ENCODE data around the gene HNRNPR.

Gene HNRNPR

GRCh38 chr1:23367791-23368561 lies 23.9 kb upstream of the HNRNPR start:
- TF ChIP-seq, protein P1, sequence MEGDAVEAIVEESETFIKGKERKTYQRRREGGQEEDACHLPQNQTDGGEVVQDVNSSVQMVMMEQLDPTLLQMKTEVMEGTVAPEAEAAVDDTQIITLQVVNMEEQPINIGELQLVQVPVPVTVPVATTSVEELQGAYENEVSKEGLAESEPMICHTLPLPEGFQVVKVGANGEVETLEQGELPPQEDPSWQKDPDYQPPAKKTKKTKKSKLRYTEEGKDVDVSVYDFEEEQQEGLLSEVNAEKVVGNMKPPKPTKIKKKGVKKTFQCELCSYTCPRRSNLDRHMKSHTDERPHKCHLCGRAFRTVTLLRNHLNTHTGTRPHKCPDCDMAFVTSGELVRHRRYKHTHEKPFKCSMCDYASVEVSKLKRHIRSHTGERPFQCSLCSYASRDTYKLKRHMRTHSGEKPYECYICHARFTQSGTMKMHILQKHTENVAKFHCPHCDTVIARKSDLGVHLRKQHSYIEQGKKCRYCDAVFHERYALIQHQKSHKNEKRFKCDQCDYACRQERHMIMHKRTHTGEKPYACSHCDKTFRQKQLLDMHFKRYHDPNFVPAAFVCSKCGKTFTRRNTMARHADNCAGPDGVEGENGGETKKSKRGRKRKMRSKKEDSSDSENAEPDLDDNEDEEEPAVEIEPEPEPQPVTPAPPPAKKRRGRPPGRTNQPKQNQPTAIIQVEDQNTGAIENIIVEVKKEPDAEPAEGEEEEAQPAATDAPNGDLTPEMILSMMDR (IDR thresholded peaks at IDR 0.05; ENCODE audit: low read depth, low read length, missing control alignments) = no peak
- in situ Hi-C loops (cut with HindIII; ENCODE audit: low sequenced_read_pairs) = no loop called here
- DNase-seq (ENCODE audit: low read depth) = peak; percentile 96

GRCh38 chr1:23367451-23367790 lies 23.3 kb upstream of the HNRNPR start:
- in situ Hi-C loops (cut with HindIII; ENCODE audit: low sequenced_read_pairs) = no loop called here
- TF ChIP-seq, protein P1 (IDR thresholded peaks at IDR 0.05; ENCODE audit: low read depth, low read length, missing control alignments) = no peak
- no peak for DNase-seq (ENCODE audit: low read depth)
- H3K4me3 ChIP-seq (ENCODE audit: low read depth, low read length) = peak overlapping the region; percentile 87

More at GRCh38 chr1:23367791-23368561, 23.9 kb upstream of the HNRNPR start:
- H3K4me3 ChIP-seq (ENCODE audit: low read depth, low read length) = peak overlapping the region; percentile 87

- in situ Hi-C loops (cut with HindIII; ENCODE audit: low sequenced_read_pairs) = no loop called here
- H3K4me3 ChIP-seq (ENCODE audit: low read depth, low read length) = peak overlapping the region; percentile 87
- TF ChIP-seq, protein P1 (IDR thresholded peaks at IDR 0.05; ENCODE audit: low read depth, low read length, missing control alignments) = no peak
- no peak for DNase-seq (ENCODE audit: low read depth)
These were observed 22.5 kb upstream of the HNRNPR start for GRCh38 chr1:23366598-23366997.

- TF ChIP-seq, protein P1 (IDR thresholded peaks at IDR 0.05; ENCODE audit: low read depth, low read length, missing control alignments) = no peak
- H3K4me3 ChIP-seq (ENCODE audit: low read depth, low read length) = peak overlapping the region; percentile 87
- no peak for DNase-seq (ENCODE audit: low read depth)
- in situ Hi-C loops (cut with HindIII; ENCODE audit: low sequenced_read_pairs) = no loop called here
These were observed 22.1 kb upstream of the HNRNPR start for GRCh38 chr1:23366146-23366545.

DNA sequence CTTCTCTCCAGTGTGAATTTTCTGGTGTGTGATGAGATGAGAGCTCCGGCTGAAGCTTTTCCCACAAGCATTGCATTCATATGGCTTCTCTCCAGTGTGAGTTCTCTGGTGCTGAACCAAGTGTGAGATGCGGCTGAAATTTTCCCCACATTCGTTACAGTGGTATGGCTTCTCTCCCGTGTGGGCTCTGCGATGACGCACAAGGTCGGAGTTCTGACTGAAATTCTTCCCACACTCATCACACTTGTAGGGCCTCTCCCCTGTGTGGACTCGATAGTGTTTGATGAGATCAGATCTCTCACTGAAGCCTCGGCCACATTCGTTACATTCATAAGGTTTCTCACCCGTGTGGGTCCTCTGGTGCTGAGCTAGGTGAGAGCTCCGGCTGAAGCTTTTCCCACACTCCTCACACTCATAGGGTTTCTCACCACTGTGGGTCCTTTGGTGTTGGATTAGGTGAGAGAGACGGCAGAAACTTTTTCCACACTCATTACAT lies 18.2 kb upstream of the HNRNPR start:
- no peak overlapping the region for H3K4me3 ChIP-seq (ENCODE audit: low read depth, low read length)
- DNase-seq (ENCODE audit: low read depth) = no peak
- in situ Hi-C loops (cut with HindIII; ENCODE audit: low sequenced_read_pairs) = no loop called here

DNA sequence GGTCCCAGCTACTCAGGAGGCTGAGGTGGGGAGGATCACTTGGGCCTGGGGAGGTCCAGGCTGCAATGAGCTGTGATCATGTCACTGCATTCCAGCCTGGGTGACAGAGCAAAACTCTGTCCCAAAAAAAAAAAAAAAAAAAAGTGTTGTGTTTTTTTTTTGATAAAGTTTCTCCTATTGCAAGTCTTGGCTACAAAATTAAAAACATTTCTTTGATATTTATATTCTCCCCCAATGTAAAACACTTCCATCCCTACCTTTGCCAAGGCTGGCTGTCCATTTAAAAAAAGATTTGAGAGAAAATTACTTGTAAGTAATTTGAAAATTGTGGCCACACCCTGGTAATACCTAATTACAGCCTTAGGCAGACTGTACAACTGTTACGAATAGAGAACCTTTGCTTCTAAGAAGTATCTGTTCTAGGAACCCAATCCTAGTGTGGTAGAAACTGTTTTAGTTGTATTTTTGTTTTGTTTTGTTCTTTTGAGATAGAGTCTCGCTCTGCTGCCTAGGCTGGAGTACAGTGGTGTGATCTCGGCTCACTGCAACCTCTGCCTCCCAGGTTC lies 14.3 kb upstream of the HNRNPR start:
- no peak overlapping the region for H3K4me3 ChIP-seq (ENCODE audit: low read depth, low read length)
- TF ChIP-seq, protein P1 (IDR thresholded peaks at IDR 0.05; ENCODE audit: low read depth, low read length, missing control alignments) = no peak
- DNase-seq (ENCODE audit: low read depth) = no peak
- in situ Hi-C loops (cut with HindIII; ENCODE audit: low sequenced_read_pairs) = no loop called here

More for the DNA sequence above, 18.2 kb upstream of the HNRNPR start:
- TF ChIP-seq, protein P1 (IDR thresholded peaks at IDR 0.05; ENCODE audit: low read depth, low read length, missing control alignments) = no peak

Data from astrocyte of the cerebellum (primary cell).